Ascending aorta (tissue), 2 donors: Measurements from ENCODE around the gene UGGT1. TPM values are rescaled to one million over a fixed set of nuclear protein-coding genes. Genes with fewer than 3 reads are reported as not detected.
"Not testable (repeated sequence)": the region's sequence is repeated elsewhere in the genome, so short reads cannot be mapped to it uniquely, and the experiment has no call there.

Experiments
- DNase-seq, 2 donors: peaks; one replicate each; pipeline ENCODE4 v3.0.0-alpha.2; 2019; ENCODE audit warnings: low spot score in 2 of 2
- H3K27ac ChIP-seq, 2 donors: fragments of 200-600 bp; sonication (generic); one replicate each; pipeline ENCODE4 v1.5.1; 2016 to 2017; ENCODE audit warnings: mild to moderate bottlenecking in 1 of 2
- H3K27me3 ChIP-seq: fragments of 200-600 bp; sonication (generic); one replicate; pipeline ENCODE4 v1.5.1; 2017
- H3K36me3 ChIP-seq, 2 donors: fragments of 200-600 bp; sonication (generic); one replicate each; pipeline ENCODE4 v1.5.1; 2016
- H3K4me1 ChIP-seq, 2 donors: fragments of 200-600 bp; sonication (generic); one replicate each; pipeline ENCODE4 v1.5.1; 2016 to 2017; ENCODE audit warnings: mild to moderate bottlenecking in 1 of 2
- H3K4me3 ChIP-seq, 2 donors: fragments of 200-600 bp; sonication (generic); one replicate each; pipeline ENCODE4 v1.5.1; 2016 to 2017; ENCODE audit warnings: mild to moderate bottlenecking in 1 of 2
- H3K9me3 ChIP-seq, 2 donors: fragments of 200-600 bp; sonication (generic); one replicate each; pipeline ENCODE4 v1.5.1; 2016
- intact Hi-C: fragments of 100-400 bp; cut with DNase I; formaldehyde crosslinking; loops from one replicate; pipeline ENCODE4 v1.15.1; 2023
- total RNA-seq: library from RNA; depleted of rRNA; stranded (reverse); fragments of >200 nt; gene quantifications from one replicate; pipeline ENCODE4 v1.1.0, GENCODE V29; 2016
- TF ChIP-seq, protein P1 (sequence below), 3 experiments: fragments of 200-600 bp in 2 of 3; fragments of 450-650 bp in 1 of 3; sonication (generic) in 2 of 3; IDR thresholded peaks; one replicate each; pipeline ENCODE4 v1.5.1; 2016 to 2019; ENCODE audit warnings: antibody characterized with exemption in 3 of 3, mild to moderate bottlenecking in 1 of 3, moderate library complexity in 1 of 3

UGGT1 gene
- total RNA-seq, 1 donor from 2014 or later, result 42.0 TPM

DNA sequence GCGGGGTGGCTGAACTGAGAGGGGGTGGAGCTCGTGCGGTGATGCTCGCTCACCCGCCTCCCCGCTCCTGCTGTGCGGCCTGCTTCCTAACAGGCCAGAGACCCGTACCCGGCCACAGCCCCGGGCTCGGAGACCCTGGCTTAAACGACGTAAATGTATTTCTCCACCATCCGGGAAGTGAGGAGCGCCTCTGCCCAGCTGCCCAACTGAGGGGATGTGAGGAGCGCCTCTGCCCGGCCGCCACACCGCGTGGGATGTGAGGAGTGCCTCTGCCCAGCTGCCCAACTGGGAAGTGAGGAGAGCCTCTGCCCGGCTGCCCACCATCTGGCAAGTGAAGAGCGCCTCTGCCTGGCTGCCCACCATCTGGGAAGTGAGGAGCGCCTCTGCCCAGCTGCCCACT lies 117.0 kb downstream of the UGGT1 start:
- Histone ChIP-seq H3K9me3 (no peaks in the 10 kb centered on the region), H3K27me3 (no peaks in the 10 kb centered on the region), H3K4me3 (no peak overlapping the region), H3K36me3 (no peaks in the 10 kb centered on the region), H3K27ac (no peak overlapping the region), H3K4me1 (no peaks in the 10 kb centered on the region)
- intact Hi-C loops, result no loop called here
- TF ChIP-seq, protein P1, sequence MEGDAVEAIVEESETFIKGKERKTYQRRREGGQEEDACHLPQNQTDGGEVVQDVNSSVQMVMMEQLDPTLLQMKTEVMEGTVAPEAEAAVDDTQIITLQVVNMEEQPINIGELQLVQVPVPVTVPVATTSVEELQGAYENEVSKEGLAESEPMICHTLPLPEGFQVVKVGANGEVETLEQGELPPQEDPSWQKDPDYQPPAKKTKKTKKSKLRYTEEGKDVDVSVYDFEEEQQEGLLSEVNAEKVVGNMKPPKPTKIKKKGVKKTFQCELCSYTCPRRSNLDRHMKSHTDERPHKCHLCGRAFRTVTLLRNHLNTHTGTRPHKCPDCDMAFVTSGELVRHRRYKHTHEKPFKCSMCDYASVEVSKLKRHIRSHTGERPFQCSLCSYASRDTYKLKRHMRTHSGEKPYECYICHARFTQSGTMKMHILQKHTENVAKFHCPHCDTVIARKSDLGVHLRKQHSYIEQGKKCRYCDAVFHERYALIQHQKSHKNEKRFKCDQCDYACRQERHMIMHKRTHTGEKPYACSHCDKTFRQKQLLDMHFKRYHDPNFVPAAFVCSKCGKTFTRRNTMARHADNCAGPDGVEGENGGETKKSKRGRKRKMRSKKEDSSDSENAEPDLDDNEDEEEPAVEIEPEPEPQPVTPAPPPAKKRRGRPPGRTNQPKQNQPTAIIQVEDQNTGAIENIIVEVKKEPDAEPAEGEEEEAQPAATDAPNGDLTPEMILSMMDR (IDR thresholded peaks at IDR 0.05), result no peak
- no peak for DNase-seq

DNA sequence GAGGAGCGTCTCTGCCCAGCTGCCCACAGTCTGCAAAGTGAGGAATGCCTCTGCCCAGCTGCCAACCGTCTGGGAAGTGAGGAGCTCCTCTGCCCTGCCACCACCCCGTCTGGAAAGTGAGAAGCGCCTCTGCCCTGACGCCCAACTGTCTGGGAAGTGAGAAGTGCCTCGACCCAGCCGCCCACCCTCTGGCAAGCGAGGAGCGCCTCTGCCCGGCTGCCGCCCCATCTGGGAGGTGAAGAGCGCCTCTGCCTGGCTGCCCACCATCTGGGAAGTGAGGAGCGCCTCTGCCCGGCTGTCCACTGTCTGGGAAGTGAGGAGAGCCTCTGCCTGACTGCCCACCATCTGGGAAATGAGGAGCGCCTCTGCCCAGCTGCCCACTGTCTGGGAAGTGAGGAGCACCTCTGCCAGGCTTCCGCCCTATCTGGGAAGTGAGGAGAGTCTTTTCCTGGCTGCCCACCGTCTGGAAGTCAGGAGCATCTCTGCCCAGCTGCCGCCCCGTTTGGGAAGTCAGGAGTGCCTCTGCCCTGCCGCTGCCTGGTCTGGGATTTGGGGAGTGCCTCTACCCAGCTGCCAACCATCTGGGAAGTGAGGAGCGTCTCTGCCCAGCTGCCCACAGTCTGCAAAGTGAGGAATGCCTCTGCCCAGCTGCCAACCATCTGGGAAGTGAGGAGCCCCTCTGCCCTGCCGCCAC lies 117.8 kb downstream of the UGGT1 start:
- intact Hi-C loops, H3K27ac ChIP-seq, H3K4me1 ChIP-seq, H3K9me3 ChIP-seq, H3K4me3 ChIP-seq, H3K36me3 ChIP-seq, H3K27me3 ChIP-seq, DNase-seq: not testable (repeated sequence)

DNA sequence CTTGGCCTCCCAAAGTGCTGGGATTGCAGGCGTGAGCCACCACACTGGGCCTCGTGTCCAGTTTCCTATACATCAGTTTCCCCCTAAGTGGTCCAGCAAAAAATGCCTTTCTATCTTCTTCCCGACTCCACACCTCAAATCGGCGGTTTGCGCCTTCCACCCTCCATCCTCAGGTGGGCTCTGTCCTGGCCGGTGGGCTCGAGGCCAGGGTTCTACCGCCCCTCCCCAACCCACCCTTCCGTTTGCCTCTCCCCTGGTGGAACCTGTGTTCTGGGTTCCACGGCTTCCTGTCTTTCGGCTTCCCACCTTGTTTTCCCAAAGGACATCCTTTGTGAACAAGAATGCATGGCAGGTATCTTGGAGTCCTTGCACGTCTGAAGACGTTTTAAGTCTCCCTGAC lies 123.3 kb downstream of the UGGT1 start:
- Histone ChIP-seq H3K9me3 (no peaks in the 10 kb centered on the region), H3K36me3 (no peaks in the 10 kb centered on the region), H3K27ac (no peak overlapping the region), H3K4me3 (no peak overlapping the region), H3K27me3 (no peaks in the 10 kb centered on the region), H3K4me1 (no peaks in the 10 kb centered on the region)
- peak in 1 of 2 donors; percentile 16 for DNase-seq
- TF ChIP-seq, protein P1 (IDR thresholded peaks at IDR 0.05), result no peak
- intact Hi-C loops, result no loop called here

DNA sequence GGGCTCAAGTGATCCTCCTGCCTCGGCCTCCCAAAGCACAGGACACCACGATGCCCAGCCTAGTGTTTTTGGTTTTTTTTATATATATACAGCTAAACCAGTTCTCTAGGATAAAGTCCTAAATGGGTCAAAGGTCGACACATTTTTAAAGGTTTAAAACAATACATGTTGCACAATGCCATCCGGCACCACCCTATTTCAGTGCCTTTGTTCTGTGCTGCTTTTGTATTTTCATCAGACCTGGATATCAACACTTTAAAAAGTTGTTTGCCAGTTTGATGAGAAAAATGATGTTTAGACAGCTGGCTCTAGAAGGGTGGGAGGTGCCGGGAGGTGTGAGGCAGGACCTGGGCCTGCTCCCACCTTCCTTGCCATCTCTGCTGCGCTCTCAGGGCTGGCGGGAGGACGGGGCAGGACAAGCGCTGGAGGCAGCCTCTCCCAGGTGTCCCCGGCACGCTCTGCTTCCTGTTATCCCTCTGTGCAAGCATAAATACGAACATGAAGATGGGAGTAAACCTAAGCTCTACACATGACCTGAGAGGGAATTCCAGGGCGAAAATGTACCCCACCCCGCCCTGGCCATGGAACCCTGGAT lies 124.0 kb downstream of the UGGT1 start:
- Histone ChIP-seq H3K4me1 (no peaks in the 10 kb centered on the region), H3K27me3 (no peaks in the 10 kb centered on the region), H3K9me3 (no peaks in the 10 kb centered on the region), H3K4me3 (no peak overlapping the region), H3K36me3 (no peaks in the 10 kb centered on the region), H3K27ac (no peak overlapping the region)
- no peak for DNase-seq
- TF ChIP-seq, protein P1 (IDR thresholded peaks at IDR 0.05), result no peak
- intact Hi-C loops, result no loop called here

DNA sequence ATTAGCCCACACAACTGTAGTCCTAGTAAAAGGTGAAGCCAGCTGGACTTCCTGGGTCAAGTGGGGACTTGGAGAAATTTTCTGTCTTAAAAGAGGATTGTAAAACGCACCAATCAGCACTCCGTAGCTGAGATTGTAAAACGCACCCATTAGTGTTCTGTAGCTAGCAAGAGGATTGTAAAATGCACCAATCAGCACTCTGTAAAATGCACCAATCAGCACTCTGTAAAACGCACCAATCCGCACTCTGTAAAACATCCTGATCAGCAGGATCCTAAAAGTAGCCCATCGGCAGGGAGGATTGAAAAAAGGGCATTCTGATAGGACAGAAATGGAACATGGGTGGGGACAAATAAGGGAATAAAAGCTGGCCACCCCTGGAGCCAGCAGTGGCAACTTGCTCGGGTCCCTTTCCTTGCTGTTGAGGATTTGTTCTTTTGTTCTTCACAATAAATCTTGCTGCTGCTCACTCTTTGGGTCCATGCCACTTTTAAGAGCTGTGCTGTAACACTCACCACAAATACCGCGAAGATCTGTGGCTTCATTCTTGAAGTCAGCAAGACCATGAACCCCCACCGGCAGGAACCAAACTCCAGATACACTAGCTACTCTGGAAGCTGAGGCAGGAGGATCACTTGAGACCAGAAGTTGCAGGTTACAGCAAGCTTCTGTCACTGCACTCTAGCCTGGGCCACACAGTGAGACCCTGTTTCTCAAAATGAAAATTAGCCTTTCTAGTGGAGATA lies 125.1 kb downstream of the UGGT1 start:
- H3K4me3 ChIP-seq, result no peak overlapping the region
- TF ChIP-seq, protein P1 (IDR thresholded peaks at IDR 0.05), result no peak
- no peaks in the 10 kb centered on the region for H3K27me3 ChIP-seq
- no peak overlapping the region for H3K27ac ChIP-seq
- DNase-seq, result no peak
- no peaks in the 10 kb centered on the region for H3K36me3 ChIP-seq
- H3K9me3 ChIP-seq, result no peaks in the 10 kb centered on the region
- H3K4me1 ChIP-seq, result no peaks in the 10 kb centered on the region
- intact Hi-C loops, result no loop called here

DNA sequence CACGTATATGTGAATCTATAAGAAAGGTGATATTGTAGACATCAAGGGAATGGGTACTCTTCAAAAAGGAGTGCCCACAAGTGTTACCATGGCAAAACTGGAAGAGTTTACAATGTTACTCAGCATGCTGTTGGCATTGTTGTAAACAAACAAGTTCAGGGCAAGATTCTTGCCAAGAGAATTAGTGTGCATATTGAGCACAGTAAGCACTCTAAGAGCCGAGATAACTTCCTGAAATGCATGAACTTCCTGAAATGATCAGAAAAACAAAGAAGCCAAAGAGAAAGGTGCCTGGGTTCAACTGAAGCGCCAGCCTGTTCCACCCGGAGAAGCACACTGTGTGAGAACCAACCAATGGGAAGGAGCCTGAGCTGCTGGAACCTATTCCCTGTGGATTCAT lies 126.7 kb downstream of the UGGT1 start:
- H3K9me3 ChIP-seq, result no peaks in the 10 kb centered on the region
- no peak for DNase-seq
- no peak overlapping the region for H3K27ac ChIP-seq
- H3K27me3 ChIP-seq, result no peaks in the 10 kb centered on the region
- no peaks in the 10 kb centered on the region for H3K4me1 ChIP-seq
- no peaks in the 10 kb centered on the region for H3K36me3 ChIP-seq
- no peak overlapping the region for H3K4me3 ChIP-seq
- intact Hi-C loops, result no loop called here
- TF ChIP-seq, protein P1 (IDR thresholded peaks at IDR 0.05), result no peak
